ENCODE data around the gene P3H1. TPM values are rescaled to one million over a fixed set of nuclear protein-coding genes. Genes with fewer than 3 reads are reported as not detected.

P3H1 gene
- total RNA-seq, 1 experiment from 2014 or later: 57.8 TPM

GRCh38 chr1:42738678-42739226 is 28.1 kb downstream of the P3H1 start:
- Histone ChIP-seq H3K9me3 (ENCODE audit: low read depth, low read length, poor library complexity, severe bottlenecking) (no peaks in the 10 kb centered on the region), H3K36me3 (ENCODE audit: insufficient read depth, low read length, poor library complexity, severe bottlenecking) (no peaks in the 10 kb centered on the region), H3K4me1 (ENCODE audit: insufficient read depth, low read length, poor library complexity, severe bottlenecking) (peaks cover 11% of the 10 kb centered on the region), H3K27me3 (replicated peaks; ENCODE audit: insufficient read depth, low read depth, low read length, poor library complexity) (no peaks in the 10 kb centered on the region), H3K27ac (ENCODE audit: low read depth, low read length, poor library complexity, severe bottlenecking) (no peak overlapping the region), H3K4me3 (ENCODE audit: low read depth, low read length, poor library complexity, severe bottlenecking) (no peak overlapping the region)
- intact Hi-C loops (cut with micrococcal nuclease; ENCODE audit: unreplicated experiment): no loop called here
- TF ChIP-seq EZH2 (IDR thresholded peaks at IDR 0.05; ENCODE audit: borderline replicate concordance, low read depth, low read length, poor library complexity, severe bottlenecking): no peak
- TF ChIP-seq CTCF (conservative IDR thresholded peaks at IDR 0.05; ENCODE audit: low read depth, low read length): no peak
- no peak for DNase-seq (ENCODE audit: low spot score)
- BruUV-seq (replicated peaks): no TSS peak
- POLR2A ChIA-PET (ENCODE audit: low non-redundant PET): no interaction called here
- CTCF ChIA-PET: no interaction called here

GRCh38 chr1:42737986-42738677 is 28.7 kb downstream of the P3H1 start:
- intact Hi-C loops (cut with micrococcal nuclease; ENCODE audit: unreplicated experiment): no loop called here
- ChIA-PET POLR2A (ENCODE audit: low non-redundant PET) (no interaction called here), CTCF (interaction anchor here (0.6 kb wide), 1 partner anchor 41 kb away, joined by 5 read pairs; no protein-coding TSS in a partner anchor)
- no peak for DNase-seq (ENCODE audit: low spot score)
- Histone ChIP-seq H3K27ac (ENCODE audit: low read depth, low read length, poor library complexity, severe bottlenecking) (no peak overlapping the region), H3K27me3 (replicated peaks; ENCODE audit: insufficient read depth, low read depth, low read length, poor library complexity) (no peaks in the 10 kb centered on the region), H3K9me3 (ENCODE audit: low read depth, low read length, poor library complexity, severe bottlenecking) (no peaks in the 10 kb centered on the region), H3K4me1 (ENCODE audit: insufficient read depth, low read length, poor library complexity, severe bottlenecking) (peaks cover 11% of the 10 kb centered on the region), H3K36me3 (ENCODE audit: insufficient read depth, low read length, poor library complexity, severe bottlenecking) (no peaks in the 10 kb centered on the region), H3K4me3 (ENCODE audit: low read depth, low read length, poor library complexity, severe bottlenecking) (no peak overlapping the region)
- BruUV-seq (replicated peaks): no TSS peak
- TF ChIP-seq EZH2 (IDR thresholded peaks at IDR 0.05; ENCODE audit: borderline replicate concordance, low read depth, low read length, poor library complexity, severe bottlenecking): no peak
- no peak for TF ChIP-seq CTCF (conservative IDR thresholded peaks at IDR 0.05; ENCODE audit: low read depth, low read length)

DNA sequence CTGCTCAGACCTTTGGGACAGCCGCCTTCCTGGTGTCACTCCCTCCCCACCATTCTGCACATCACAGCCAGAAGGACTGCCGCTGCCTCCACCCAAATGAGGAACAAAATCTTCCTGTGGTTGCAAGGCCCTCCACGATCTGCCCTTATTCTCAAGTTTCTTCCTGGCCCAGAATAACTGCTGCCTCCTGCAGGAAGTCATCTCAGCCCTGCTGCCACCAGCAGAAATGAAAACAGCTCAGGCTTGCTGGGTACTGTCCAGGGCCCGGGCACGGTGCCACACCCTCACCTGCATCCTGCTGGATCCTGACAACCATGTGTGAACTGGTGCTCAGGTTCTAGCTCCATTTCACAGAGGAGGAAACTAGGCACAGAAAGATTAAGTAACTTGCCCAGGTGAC is 29.6 kb downstream of the P3H1 start:
- no peak overlapping the region for H3K4me3 ChIP-seq (ENCODE audit: low read depth, low read length, poor library complexity, severe bottlenecking)
- H3K27ac ChIP-seq (ENCODE audit: low read depth, low read length, poor library complexity, severe bottlenecking): no peak overlapping the region
- H3K36me3 ChIP-seq (ENCODE audit: insufficient read depth, low read length, poor library complexity, severe bottlenecking): no peaks in the 10 kb centered on the region
- H3K27me3 ChIP-seq (replicated peaks; ENCODE audit: insufficient read depth, low read depth, low read length, poor library complexity): no peaks in the 10 kb centered on the region
- POLR2A ChIA-PET (ENCODE audit: low non-redundant PET): no interaction called here
- CTCF ChIA-PET: no interaction called here
- H3K9me3 ChIP-seq (ENCODE audit: low read depth, low read length, poor library complexity, severe bottlenecking): no peaks in the 10 kb centered on the region
- H3K4me1 ChIP-seq (ENCODE audit: insufficient read depth, low read length, poor library complexity, severe bottlenecking): peaks cover 11% of the 10 kb centered on the region
- DNase-seq (ENCODE audit: low spot score): no peak
- BruUV-seq (replicated peaks): no TSS peak
- intact Hi-C loops (cut with micrococcal nuclease; ENCODE audit: unreplicated experiment): no loop called here
- TF ChIP-seq EZH2 (IDR thresholded peaks at IDR 0.05; ENCODE audit: borderline replicate concordance, low read depth, low read length, poor library complexity, severe bottlenecking) (no peak), CTCF (conservative IDR thresholded peaks at IDR 0.05; ENCODE audit: low read depth, low read length) (0 out of 2 replicates have a peak, but pooled peaks have one; percentile 13)
